Raji (cell line): ENCODE results near the gene MIS18BP1.

ENCODE experiments used
- POLR2A ChIP-seq: IDR thresholded peaks from 2 replicates; pipeline ENCODE4 v1.6.1; 2011; ENCODE audit warnings: low read depth, low read length, control low read depth; ENCODE audit not compliant: insufficient read depth

Gene MIS18BP1

GRCh38 chr14:45251912-45252311 lies 1.1 kb downstream of the MIS18BP1 start:
- TF ChIP-seq POLR2A, result 0 out of 2 replicates have a peak, but pooled peaks have one; percentile 27

DNA sequence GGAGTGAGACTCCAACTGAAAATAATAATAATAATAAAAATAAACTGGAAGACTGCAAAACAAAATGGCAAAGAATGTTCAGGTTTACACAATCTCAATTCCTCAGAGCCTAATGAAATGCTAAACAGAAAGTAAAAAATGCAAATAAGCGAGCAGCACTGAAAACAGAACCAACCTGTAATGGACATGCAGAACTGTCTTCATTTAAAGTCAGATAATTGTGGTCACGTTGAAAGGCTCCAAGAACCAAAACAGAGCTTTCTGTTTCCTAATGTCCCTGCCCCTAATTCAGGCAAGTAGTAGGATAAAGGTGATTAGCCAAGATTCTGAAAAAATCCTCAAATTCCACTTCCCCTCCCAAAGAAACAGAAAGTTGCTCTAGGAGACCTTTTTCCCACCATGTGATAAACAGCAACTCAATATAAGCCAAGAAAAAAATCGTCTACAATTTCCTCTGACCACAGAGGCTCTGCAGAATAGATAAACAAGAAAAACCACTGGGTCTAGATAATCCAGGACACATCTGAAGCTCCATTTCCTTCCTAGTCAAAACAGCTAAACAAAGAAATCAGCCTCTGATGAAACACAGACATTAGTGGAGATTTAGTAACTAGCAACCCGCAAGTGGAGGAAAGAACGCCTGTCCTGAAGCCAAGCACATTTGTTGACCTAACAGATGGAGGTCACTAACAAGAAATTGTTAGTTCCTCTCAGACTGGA lies 3.0 kb downstream of the MIS18BP1 start:
- no peak for TF ChIP-seq POLR2A

DNA sequence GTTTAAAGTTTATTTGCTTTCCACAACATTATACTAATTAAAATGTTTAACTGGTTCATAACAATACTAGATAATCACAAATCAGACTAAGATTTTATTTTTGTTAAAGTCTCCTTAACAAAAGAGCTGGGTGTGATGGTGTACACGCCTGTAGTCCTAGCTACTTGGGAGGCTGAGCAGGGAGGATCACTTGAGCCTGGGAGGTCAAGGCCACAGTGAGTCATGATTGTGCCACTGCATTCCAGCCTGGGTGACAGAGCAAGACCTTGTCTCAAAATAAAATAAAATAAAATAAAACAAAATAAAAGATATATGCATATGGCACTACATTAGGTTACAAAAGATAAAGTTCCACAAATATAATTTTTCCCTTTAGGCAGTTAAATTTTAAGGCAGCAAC lies 5.6 kb downstream of the MIS18BP1 start:
- no peak for TF ChIP-seq POLR2A

DNA sequence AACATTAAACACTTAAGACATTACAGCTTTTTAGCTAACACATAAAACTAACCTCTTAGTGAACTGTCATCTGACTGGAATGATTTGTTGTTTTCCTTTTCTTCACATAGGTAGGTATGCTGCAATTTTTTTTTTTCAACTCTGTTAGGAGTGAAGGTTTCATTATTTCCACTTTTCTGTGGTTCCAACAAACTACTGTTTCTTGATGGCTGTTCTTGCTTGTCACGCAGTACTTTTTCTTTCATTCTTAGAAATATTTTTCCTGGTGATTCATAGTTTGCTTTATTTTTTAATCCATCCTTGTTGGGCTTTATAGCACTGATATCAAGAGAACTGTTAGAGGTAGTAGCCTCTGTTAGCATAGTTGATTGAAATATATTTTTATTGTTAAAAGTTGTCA lies 6.3 kb downstream of the MIS18BP1 start:
- no peak for TF ChIP-seq POLR2A

- no peak for TF ChIP-seq POLR2A
Measured at GRCh38 chr14:45246151-45246550, 6.9 kb downstream of the MIS18BP1 start.

DNA sequence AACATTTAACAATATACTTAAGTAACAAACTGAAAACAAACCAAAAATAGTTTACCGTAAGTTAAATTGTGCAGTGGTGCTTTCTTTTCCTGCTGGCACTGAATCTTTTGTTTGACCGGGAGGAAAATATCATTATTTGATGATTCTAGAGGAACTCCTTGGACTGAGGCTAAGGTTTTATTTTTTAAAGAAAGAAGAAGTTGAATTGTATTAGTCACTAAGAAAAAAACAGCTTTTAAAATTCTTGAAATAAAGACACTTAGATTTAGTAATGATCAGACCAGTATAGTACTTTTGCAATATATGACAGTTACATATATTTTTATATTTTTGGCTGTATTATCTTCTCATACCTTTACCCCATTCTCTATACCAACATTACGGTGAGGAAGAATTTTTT lies 10.3 kb downstream of the MIS18BP1 start:
- TF ChIP-seq POLR2A, result no peak

DNA sequence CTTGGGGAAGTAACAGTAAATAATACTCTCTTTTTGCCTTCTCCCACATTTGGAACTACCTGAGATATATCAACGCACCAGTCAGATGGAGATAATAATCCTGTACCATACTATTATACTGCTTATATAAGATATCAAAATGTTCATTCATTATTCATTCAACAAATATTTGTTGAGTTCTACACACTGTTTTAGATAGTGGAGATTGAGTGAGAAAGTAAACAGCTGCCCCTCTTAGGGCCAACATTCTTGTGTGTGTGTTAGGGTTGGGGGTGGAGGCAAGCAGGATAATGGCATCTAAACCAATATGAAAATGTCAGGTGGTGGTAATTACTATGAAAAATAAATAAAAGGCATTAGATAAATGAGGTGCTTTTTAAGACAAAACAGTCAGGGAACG lies 14.0 kb downstream of the MIS18BP1 start:
- TF ChIP-seq POLR2A, result no peak

DNA sequence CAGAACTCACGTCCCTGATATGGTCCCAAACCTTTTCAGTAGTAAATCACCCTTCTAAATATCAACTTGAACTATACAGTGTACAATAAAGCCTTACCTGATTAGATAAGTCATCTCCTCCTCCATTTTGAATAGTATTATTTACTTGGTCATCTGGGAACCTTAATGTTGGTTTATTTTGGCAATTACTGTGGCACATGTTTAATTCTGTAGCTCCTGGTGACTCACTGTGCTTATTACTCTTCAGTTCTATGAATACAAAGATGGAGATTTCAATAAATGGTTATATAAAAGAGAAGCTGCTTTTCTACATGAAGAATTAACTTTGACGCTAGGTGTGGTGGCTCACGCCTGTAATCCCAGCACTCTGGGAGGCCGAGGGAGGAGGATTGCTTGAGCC lies 25.4 kb downstream of the MIS18BP1 start:
- TF ChIP-seq POLR2A, result no peak

DNA sequence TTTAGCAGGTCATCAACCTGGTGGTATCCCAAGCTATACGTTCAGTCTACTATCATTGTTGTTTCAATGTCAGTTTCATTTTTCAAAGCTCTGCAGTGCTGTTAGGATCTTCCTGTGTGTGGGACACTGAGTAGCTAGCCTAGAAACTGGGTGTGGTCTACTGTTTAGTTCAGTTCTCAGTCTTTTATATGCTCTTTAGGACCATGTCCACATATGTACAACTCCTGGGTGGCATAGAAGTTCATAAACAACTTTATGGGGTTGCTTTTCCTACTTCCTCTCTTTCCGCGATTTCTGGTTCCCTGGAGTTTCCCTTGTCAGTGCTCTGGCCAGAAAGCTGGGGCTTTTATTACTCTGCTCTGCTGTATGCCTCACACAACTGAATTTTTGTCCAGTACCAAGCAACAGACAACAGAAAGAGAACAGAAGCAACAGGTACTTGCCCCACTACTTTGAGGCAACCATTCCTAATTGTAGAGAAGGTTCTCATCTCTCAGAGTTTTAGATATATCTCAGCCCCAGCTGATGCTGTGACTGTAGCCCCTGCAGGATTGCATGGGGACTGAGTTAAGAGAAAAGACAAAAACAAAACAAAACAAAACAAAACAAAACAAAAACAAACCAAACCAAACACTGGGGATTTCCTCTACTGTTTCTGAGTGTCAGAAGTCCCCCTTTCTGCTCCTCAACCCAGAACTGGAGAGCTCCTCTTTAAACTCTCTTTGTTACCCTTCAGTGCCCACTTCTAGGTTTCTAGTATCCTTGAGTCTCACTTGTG lies 30.3 kb downstream of the MIS18BP1 start:
- TF ChIP-seq POLR2A, result no peak

DNA sequence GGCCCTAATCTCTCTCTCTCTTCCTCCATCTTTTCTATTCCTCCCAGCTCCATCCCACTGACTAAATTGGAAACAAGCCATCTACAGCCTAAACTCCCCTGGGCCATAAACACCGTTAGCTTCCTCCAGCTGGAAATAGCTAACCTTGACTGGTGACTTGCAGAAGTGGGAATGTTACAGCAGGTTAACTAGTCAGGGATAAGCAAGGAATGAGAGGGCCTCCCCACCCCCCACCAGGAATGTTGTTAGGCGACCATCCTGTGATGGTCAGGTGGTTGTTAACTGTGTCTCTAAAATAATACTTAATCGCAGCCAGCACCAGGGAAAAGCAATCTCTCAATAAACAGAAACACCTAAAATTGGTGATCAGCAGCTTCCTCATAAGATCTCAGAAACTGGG lies 40.8 kb downstream of the MIS18BP1 start:
- TF ChIP-seq POLR2A, result no peak

DNA sequence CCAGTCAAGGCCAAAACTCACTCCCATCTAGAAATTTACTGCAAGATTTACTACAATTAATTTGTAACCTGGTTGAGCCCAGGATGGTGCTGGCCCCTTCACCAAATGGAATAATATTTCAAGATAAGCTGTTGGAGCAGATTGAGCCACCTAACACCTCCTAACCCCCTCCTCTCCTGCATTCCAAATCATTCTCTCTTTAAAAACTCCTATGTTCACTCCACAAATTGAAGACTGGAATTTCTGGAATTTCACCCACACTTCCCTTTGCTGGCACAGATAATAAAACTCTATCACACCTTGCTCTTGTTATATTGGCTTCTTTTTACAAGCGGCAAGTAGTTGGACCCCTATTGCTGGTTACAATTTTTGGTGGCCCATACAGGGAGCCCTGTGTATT lies 41.7 kb downstream of the MIS18BP1 start:
- TF ChIP-seq POLR2A, result no peak

- no peak for TF ChIP-seq POLR2A
Measured at GRCh38 chr14:45210159-45210558, 42.8 kb downstream of the MIS18BP1 start.

GRCh38 chr14:45204241-45204640 lies 48.8 kb downstream of the MIS18BP1 start:
- no peak for TF ChIP-seq POLR2A

GRCh38 chr14:45201905-45202304 lies 51.1 kb downstream of the MIS18BP1 start:
- TF ChIP-seq POLR2A, result no peak

DNA sequence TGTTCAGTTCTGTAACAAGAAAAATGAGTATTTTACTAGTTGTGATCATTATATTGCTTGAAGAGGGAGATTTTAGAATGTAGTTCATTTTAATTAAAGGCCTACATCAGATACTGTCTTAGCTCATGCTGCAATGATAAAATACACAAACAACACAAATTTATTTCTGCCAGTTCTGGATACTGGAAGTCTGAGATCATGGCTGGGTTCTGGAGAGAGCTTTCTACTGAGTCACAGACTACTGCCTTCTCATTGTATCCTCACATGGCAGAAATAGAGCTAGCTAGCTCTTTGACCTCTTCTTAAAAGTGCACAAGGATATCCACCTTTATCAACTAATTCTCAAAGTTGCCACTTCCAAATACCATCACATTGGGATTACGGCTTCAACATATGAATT lies 53.8 kb downstream of the MIS18BP1 start:
- TF ChIP-seq POLR2A, result no peak

DNA sequence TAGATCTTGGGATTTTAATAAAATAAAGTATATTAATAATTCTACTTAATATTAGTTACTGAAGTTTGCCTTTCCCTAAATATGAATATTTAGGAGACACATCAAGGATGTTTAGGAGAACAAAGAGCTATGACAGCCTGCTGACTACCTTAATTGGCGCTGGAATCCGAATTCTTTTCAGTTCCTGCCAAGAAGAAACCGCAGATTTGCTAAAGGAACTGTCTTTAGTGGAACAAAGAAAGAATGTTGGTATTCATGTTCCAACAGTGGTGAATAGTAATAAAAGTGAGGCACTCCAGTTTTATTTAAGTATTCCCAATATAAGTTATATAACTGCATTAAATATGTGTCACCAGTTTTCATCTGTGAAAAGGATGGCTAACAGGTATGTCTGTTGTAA lies 54.5 kb downstream of the MIS18BP1 start:
- TF ChIP-seq POLR2A, result no peak
